Measurements from ENCODE around the gene BUB1B.

GRCh38 chr15:40267670-40268069, 106.8 kb downstream of the BUB1B start:
- TF ChIP-seq CTCF (IDR thresholded peaks at IDR 0.05) (no peak), POLR2A (IDR thresholded peaks at IDR 0.05) (no peak)

Data from prostate gland (tissue), 2 donors.